Peyer's patch (tissue), 4 donors: ENCODE data around the gene CYBB.

Source experiments
- CTCF ChIP-seq, 6 experiments: fragments of 450-650 bp in 4 of 6; fragments of 200-600 bp in 2 of 6; sonication (generic) in 1 of 6; IDR thresholded peaks; one replicate each; pipeline ENCODE4 v1.5.1; 2017 to 2019; ENCODE audit warnings: antibody characterized with exemption in 6 of 6, mild to moderate bottlenecking in 3 of 6, moderate library complexity in 1 of 6
- POLR2A ChIP-seq, 2 donors: fragments of 450-650 bp; IDR thresholded peaks; one replicate each; pipeline ENCODE4 v1.5.1; 2017; ENCODE audit warnings: antibody characterized with exemption in 2 of 2, mild to moderate bottlenecking in 2 of 2, moderate library complexity in 2 of 2

GRCh38 chrX:37817579-37817978 is 37.7 kb downstream of the CYBB start:
- no peak for TF ChIP-seq CTCF (IDR thresholded peaks at IDR 0.05)
- TF ChIP-seq POLR2A (IDR thresholded peaks at IDR 0.05), result no peak
